T-cell (primary cell): ENCODE data around the gene ASB1. TPM values are rescaled to one million over a fixed set of nuclear protein-coding genes. Genes with fewer than 3 reads are reported as not detected.

ENCODE experiments used
- ATAC-seq, 4 experiments: fragments of 200-7000 bp in 3 of 4; fragments of 150-1000 bp in 1 of 4; cut with Tn5 transposase; replicated peaks in 1 of 4; 1 replicate in 3 of 4; 2 replicates in 1 of 4; pipeline ENCODE4 v1.10.0; 2021; ENCODE audit warnings: moderate library complexity in 3 of 4, mild to moderate bottlenecking in 2 of 4, moderate number of reproducible peaks in 1 of 4
- CTCF ChIA-PET, 2 donors: fragments of 300-600 bp; sonication (Branson Sonifier 250); formaldehyde crosslinking; loops; one replicate each; lab custom pipeline; 2022; ENCODE audit warnings: antibody characterized with exemption in 2 of 2; lab: Charles Lee
- POLR2A ChIA-PET, 2 donors: fragments of 300-600 bp; sonication (Branson Sonifier 250); formaldehyde crosslinking; loops; one replicate each; lab custom pipeline; 2022; ENCODE audit warnings: antibody characterized with exemption in 2 of 2; lab: Charles Lee
- DNase-seq, 35 experiments: peaks; one replicate each; pipeline versions ENCODE4 v3.0.0 to v3.0.0-alpha.2; 2013 to 2023
- H3K27ac ChIP-seq: one replicate; pipeline ENCODE4 v1.5.1; 2013; ENCODE audit warnings: low read length
- H3K27me3 ChIP-seq, 2 experiments: replicated peaks in 1 of 2; 1 replicate in 1 of 2; 2 replicates in 1 of 2; pipeline versions ENCODE4 v1.6.1 to v1.7.0; 2013; ENCODE audit warnings: low read length in 1 of 2, mixed read lengths in 1 of 2; ENCODE audit not compliant: control insufficient read depth in 2 of 2, insufficient read depth in 2 of 2; ENCODE audit errors: extremely low read depth in 1 of 2
- H3K36me3 ChIP-seq, 2 donors: 1 replicate in 1 of 2; 2 replicates in 1 of 2; pipeline versions ENCODE4 v1.6.1 to v1.7.0; 2013; ENCODE audit warnings: low read length in 1 of 2; ENCODE audit not compliant: control insufficient read depth in 2 of 2, insufficient read depth in 1 of 2; ENCODE audit errors: extremely low read depth in 1 of 2
- H3K4me1 ChIP-seq, 2 experiments: 1 replicate in 1 of 2; 2 replicates in 1 of 2; pipeline versions ENCODE4 v1.6.1 to v1.7.0; 2013; ENCODE audit warnings: low read length in 2 of 2, mixed read lengths in 1 of 2; ENCODE audit not compliant: insufficient read depth in 2 of 2, control insufficient read depth in 1 of 2; ENCODE audit errors: extremely low read depth in 1 of 2
- H3K4me3 ChIP-seq, 2 donors: 1 replicate in 1 of 2; 2 replicates in 1 of 2; pipeline versions ENCODE4 v1.5.1 to v1.7.0; 2013; ENCODE audit warnings: mild to moderate bottlenecking in 2 of 2, low read length in 1 of 2, moderate library complexity in 1 of 2; ENCODE audit not compliant: control insufficient read depth in 1 of 2; ENCODE audit errors: extremely low read depth in 1 of 2
- H3K9me3 ChIP-seq: 2 replicates; pipeline ENCODE4 v1.7.0; 2013
- H3K27ac Mint-ChIP-seq, 2 donors: one replicate each; pipeline ENCODE4 v1.8.0; 2020 to 2021; ENCODE audit warnings: mild to moderate bottlenecking in 2 of 2, mixed read lengths in 2 of 2
- H3K27me3 Mint-ChIP-seq, 2 donors: one replicate each; pipeline ENCODE4 v1.8.0; 2021 to 2022; ENCODE audit warnings: mixed read lengths in 2 of 2
- H3K36me3 Mint-ChIP-seq: one replicate; pipeline ENCODE4 v1.8.0; 2021; ENCODE audit warnings: mixed read lengths
- H3K4me1 Mint-ChIP-seq, 3 donors: one replicate each; pipeline ENCODE4 v1.8.0; 2020 to 2022; ENCODE audit warnings: mixed read lengths in 3 of 3, mild to moderate bottlenecking in 1 of 3
- H3K4me3 Mint-ChIP-seq, 3 donors: one replicate each; pipeline ENCODE4 v1.8.0; 2020 to 2022; ENCODE audit warnings: mild to moderate bottlenecking in 3 of 3, mixed read lengths in 3 of 3, moderate library complexity in 3 of 3
- H3K9me3 Mint-ChIP-seq, 3 donors: one replicate each; pipeline ENCODE4 v1.8.0; 2020 to 2022; ENCODE audit warnings: mixed read lengths in 3 of 3
- WGBS: methylation state at CpG from one replicate; pipeline ENCODE4 v1.1.5; 2013; ENCODE audit warnings: missing lambda C conversion rate; ENCODE audit not compliant: insufficient coverage; 5-methylcytosine and 5-hydroxymethylcytosine counted together
- total RNA-seq, 35 experiments: library from RNA in 6 of 35; stranded (reverse) in 6 of 35; fragments of 120-200 nt in 1 of 35; gene quantifications; one replicate each; pipeline versions ENCODE4 v1.2.1 to v1.2.4 and lab custom pipeline; 2013 to 2026

ASB1 gene
- total RNA-seq, 5 donors from 2014 or later (not counting 1 experiment from before 2014, with no cell fraction given) = 28.6 to 44.1 (median 42.3) TPM

DNA sequence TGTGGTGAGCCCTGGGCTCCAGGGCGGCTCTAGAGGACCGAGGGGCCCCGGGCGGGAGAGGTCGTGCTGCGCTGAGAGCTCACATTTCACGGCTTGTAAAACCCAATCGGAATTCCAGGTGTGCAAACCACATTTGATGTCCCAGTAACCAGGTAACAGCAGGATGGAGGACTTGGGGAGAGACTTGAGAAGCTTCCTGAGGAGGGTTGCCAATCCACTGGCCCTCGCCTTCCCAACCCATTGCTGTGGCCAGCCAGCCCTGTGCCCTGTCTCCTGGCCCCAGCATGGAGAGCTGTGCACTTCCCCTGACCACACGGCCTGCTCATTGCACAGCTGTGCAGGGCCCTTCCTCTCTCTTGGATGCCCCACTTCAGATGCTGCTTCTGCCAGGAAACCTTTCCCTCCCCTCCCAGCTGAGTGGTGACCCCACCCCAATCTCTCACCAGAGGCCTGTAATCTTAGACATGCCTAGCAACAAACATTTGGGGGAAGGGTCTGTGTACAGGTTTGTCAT lies 39.6 kb downstream of the ASB1 start:
- Mint-ChIP-seq H3K27ac (no peak overlapping the region), H3K4me3 (no peak overlapping the region), H3K4me1 (peaks cover 0 to 3% (median 0%) of the 10 kb centered on the region in 3 donors), H3K27me3 (peaks cover 3 to 4% of the 10 kb centered on the region in 2 donors), H3K9me3 (peaks cover 6 to 20% (median 9%) of the 10 kb centered on the region in 3 donors), H3K36me3 (peaks cover 17% of the 10 kb centered on the region)
- ATAC-seq (no peak), DNase-seq (no peak)
- ChIA-PET POLR2A (no interaction called here), CTCF (no interaction called here)
- Histone ChIP-seq H3K4me1 (no peaks in the 10 kb centered on the region), H3K9me3 (no peaks in the 10 kb centered on the region), H3K36me3 (no peaks in the 10 kb centered on the region), H3K4me3 (no peak overlapping the region), H3K27me3 (no peaks in the 10 kb centered on the region), H3K27ac (no peak overlapping the region)
- WGBS = 90% methylated on average over 10 of the region's 10 CpGs

DNA sequence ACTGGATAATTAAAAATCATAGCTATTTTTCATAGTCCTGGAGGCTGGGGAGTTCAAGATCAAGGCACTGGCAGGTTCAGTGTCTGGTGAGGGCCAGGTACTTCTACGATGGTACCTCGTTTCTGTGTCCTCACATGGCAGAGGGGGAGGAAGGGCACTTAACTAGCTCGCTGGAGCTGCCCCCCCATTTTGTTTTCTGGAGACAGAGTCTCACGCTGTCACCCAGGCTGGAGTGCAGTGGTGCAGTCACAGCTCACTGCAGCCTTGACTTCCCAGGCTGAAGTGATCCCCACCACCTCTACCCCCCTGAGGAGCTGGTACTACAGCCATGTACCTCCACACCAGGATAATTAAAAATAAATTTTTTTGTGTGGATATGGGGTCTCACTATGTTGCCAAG lies 40.3 kb downstream of the ASB1 start:
- H3K4me1 ChIP-seq = no peaks in the 10 kb centered on the region
- Mint-ChIP-seq H3K27ac (no peak overlapping the region), H3K4me1 (peaks cover 0 to 3% (median 0%) of the 10 kb centered on the region in 3 donors), H3K9me3 (peaks cover 9 to 24% (median 9%) of the 10 kb centered on the region in 3 donors), H3K27me3 (peaks cover 3 to 4% of the 10 kb centered on the region in 2 donors), H3K4me3 (no peak overlapping the region), H3K36me3 (peaks cover 20% of the 10 kb centered on the region)
- no peak for DNase-seq
- H3K4me3 ChIP-seq = no peak overlapping the region
- ChIA-PET CTCF (no interaction called here), POLR2A (no interaction called here)
- H3K9me3 ChIP-seq = no peaks in the 10 kb centered on the region
- H3K27ac ChIP-seq = no peak overlapping the region
- H3K36me3 ChIP-seq = no peaks in the 10 kb centered on the region
- WGBS = 94% methylated on average over 2 of the region's 4 CpGs
- no peak for ATAC-seq
- no peaks in the 10 kb centered on the region for H3K27me3 ChIP-seq

DNA sequence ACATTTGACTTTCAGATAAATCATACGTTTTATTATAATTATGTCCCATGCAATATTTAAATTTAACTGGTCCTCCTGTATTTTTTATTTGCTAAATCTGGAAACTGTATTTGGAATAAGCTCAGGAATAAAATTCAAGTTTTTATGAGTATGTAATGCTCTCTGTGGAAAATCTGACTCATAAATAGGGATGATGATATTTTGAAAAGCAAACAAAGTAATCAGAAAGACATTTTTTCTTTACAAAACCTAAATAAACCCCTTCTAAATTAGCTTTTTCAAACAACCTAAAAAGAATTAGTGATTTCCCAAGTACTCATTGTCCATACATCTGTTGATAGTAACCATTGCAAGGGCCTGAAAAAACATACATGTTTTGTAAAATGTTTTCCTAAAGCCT lies 41.1 kb downstream of the ASB1 start:
- Mint-ChIP-seq H3K4me3 (no peak overlapping the region), H3K36me3 (peaks cover 27% of the 10 kb centered on the region), H3K27me3 (peaks cover 3 to 4% of the 10 kb centered on the region in 2 donors), H3K27ac (no peak overlapping the region), H3K9me3 (peaks cover 9 to 32% (median 15%) of the 10 kb centered on the region in 3 donors), H3K4me1 (peaks cover 0 to 3% (median 0%) of the 10 kb centered on the region in 3 donors)
- H3K27ac ChIP-seq = no peak overlapping the region
- DNase-seq (no peak), ATAC-seq (no peak)
- H3K4me1 ChIP-seq = no peaks in the 10 kb centered on the region
- WGBS = no CpG with 5 or more reads among the region's 1 CpG
- no peak overlapping the region for H3K4me3 ChIP-seq
- POLR2A ChIA-PET = no interaction called here
- no peaks in the 10 kb centered on the region for H3K27me3 ChIP-seq
- H3K9me3 ChIP-seq = no peaks in the 10 kb centered on the region
- CTCF ChIA-PET = interaction anchor here in 1 of 2 donors (0.7 kb wide), 2 partner anchors 8 to 110 kb away, joined by 3 read pairs; no protein-coding TSS in a partner anchor
- H3K36me3 ChIP-seq = no peaks in the 10 kb centered on the region

DNA sequence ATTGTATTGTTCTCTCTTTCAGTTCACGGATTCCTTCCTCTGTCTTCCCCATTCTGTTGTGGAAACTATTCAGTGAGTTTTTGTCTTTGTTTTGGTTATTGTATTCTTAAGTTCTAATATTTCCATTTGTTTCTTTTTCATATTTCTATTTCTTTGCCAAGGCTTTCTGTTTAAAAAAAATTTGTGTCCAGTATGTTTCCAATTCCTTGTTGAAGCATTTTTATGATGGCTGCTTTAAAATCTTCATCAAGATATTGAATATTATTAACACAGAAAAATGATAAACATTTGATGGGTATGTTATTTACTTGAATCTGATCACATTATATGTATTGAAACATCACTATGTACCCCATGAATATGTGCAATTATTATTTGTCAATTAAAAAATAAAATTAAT lies 42.4 kb downstream of the ASB1 start:
- WGBS = no CpG with 5 or more reads among the region's 1 CpG

DNA sequence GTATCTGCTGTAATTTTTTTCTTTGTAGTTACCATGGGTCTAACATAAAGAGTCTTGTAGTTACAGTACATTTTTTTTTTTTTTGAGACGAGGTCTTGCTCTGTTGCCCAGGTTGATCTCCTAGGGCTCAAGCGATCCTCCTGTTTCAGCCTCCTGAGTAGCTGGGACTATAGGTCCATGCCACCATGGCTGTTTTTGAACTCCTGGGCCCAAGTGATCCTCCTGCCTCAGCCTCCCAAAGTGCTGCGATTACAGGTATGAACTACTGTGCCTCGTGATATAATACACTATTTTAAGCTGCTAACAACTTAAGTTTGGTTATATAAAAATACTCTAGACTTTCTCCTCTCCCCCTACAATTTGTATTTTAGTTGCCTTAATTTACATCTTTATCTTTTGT lies 46.3 kb downstream of the ASB1 start:
- H3K4me1 ChIP-seq = no peaks in the 10 kb centered on the region
- WGBS = 57% methylated on average over 2 of the region's 4 CpGs
- Mint-ChIP-seq H3K4me3 (no peak overlapping the region), H3K36me3 (peaks cover 31% of the 10 kb centered on the region), H3K27me3 (peaks cover 3 to 7% of the 10 kb centered on the region in 2 donors), H3K4me1 (peaks cover 0 to 1% (median 0%) of the 10 kb centered on the region in 3 donors), H3K27ac (no peak overlapping the region), H3K9me3 (peaks cover 19 to 53% (median 27%) of the 10 kb centered on the region in 3 donors)
- peaks cover 0 to 2% of the 10 kb centered on the region in 2 experiments for H3K27me3 ChIP-seq
- DNase-seq = no peak
- peaks cover 0 to 2% of the 10 kb centered on the region in 2 donors for H3K36me3 ChIP-seq
- ChIA-PET POLR2A (no interaction called here), CTCF (no interaction called here)
- no peak overlapping the region for H3K27ac ChIP-seq
- H3K9me3 ChIP-seq = peaks cover 4% of the 10 kb centered on the region
- no peak for ATAC-seq
- no peak overlapping the region for H3K4me3 ChIP-seq

More for the DNA sequence above, 42.4 kb downstream of the ASB1 start:
- ChIA-PET CTCF (no interaction called here), POLR2A (no interaction called here)
- Histone ChIP-seq H3K4me1 (no peaks in the 10 kb centered on the region), H3K9me3 (peaks cover 4% of the 10 kb centered on the region), H3K27me3 (no peaks in the 10 kb centered on the region), H3K36me3 (no peaks in the 10 kb centered on the region), H3K4me3 (no peak overlapping the region), H3K27ac (no peak overlapping the region)
- H3K36me3 Mint-ChIP-seq = peaks cover 33% of the 10 kb centered on the region
- H3K27me3 Mint-ChIP-seq = peaks cover 3 to 4% of the 10 kb centered on the region in 2 donors
- ATAC-seq (no peak), DNase-seq (no peak)
- H3K9me3 Mint-ChIP-seq = peaks cover 14 to 45% (median 27%) of the 10 kb centered on the region in 3 donors
- no peak overlapping the region for H3K27ac Mint-ChIP-seq
- H3K4me3 Mint-ChIP-seq = no peak overlapping the region
- H3K4me1 Mint-ChIP-seq = peaks cover 0 to 1% (median 0%) of the 10 kb centered on the region in 3 donors

DNA sequence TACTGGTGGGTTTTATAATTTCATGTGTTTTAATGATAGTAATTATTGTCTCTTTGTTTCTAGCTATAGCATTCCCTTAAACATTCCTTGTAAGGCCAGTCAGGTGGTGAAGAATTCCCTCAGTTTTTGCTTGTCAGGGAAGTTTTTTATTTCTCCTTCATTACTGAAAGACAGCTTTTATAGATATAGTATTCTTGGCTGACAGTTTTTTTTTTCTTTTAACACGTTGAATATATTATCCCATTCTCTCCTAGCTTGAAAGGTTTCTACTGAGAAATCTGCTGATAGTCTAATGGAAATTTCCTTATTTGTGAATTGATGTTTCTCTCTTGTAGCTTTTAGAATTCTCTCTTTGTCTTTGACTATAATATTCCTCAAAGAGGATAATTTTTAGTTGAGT lies 46.8 kb downstream of the ASB1 start:
- no peak for ATAC-seq
- Mint-ChIP-seq H3K9me3 (peaks cover 23 to 54% (median 27%) of the 10 kb centered on the region in 3 donors), H3K4me3 (no peak overlapping the region), H3K4me1 (peaks cover 0 to 1% (median 0%) of the 10 kb centered on the region in 3 donors), H3K27ac (no peak overlapping the region), H3K36me3 (peaks cover 31% of the 10 kb centered on the region), H3K27me3 (peaks cover 3 to 7% of the 10 kb centered on the region in 2 donors)
- CTCF ChIA-PET = no interaction called here
- POLR2A ChIA-PET = no interaction called here
- no peak overlapping the region for H3K4me3 ChIP-seq
- WGBS = no CpG with 5 or more reads among the region's 1 CpG
- H3K36me3 ChIP-seq = peaks cover 0 to 2% of the 10 kb centered on the region in 2 donors
- DNase-seq = no peak
- no peak overlapping the region for H3K27ac ChIP-seq
- peaks cover 4% of the 10 kb centered on the region for H3K9me3 ChIP-seq
- H3K27me3 ChIP-seq = peaks cover 0 to 2% of the 10 kb centered on the region in 2 experiments
- no peaks in the 10 kb centered on the region for H3K4me1 ChIP-seq
